Measurements from ENCODE around the gene GAREM2.

- TF ChIP-seq GATA3 (IDR thresholded peaks at IDR 0.05; ENCODE audit: low read depth, low read length) (no peak), GATA2 (IDR thresholded peaks at IDR 0.05; ENCODE audit: low read depth, low read length) (no peak)
Observed at GRCh38 chr2:26175466-26176278, 2.8 kb downstream of the GAREM2 start.
